NCI-H510A treated with DMSO at 0.1 percent for 48 hours (cell line): Measurements from ENCODE around the gene MRM2.

Experiments used
- DNase-seq: peaks from one replicate; lab custom pipeline; 2025; lab: John Stamatoyannopoulos, UW

The MRM2 gene

GRCh38 chr7:2247141-2247995 is 5.4 kb upstream of the MRM2 start:
- DNase-seq = peak; percentile 15

- no peak for DNase-seq
Observed at GRCh38 chr7:2245883-2246675, 4.1 kb upstream of the MRM2 start.

GRCh38 chr7:2244404-2244995 is 2.5 kb upstream of the MRM2 start:
- no peak for DNase-seq

- DNase-seq = no peak
Observed at GRCh38 chr7:2243458-2243857, 1.5 kb upstream of the MRM2 start.

GRCh38 chr7:2242541-2243429 is 780 bp upstream of the MRM2 start:
- DNase-seq = peak; percentile 65

GRCh38 chr7:2239242-2239641 is 2.8 kb downstream of the MRM2 start:
- no peak for DNase-seq

- peak; percentile 80 for DNase-seq
Observed at GRCh38 chr7:2237109-2237602, 4.8 kb downstream of the MRM2 start.

- no peak for DNase-seq
Observed at GRCh38 chr7:2233926-2234325, 8.1 kb downstream of the MRM2 start.

GRCh38 chr7:2232766-2233520 is 9.1 kb downstream of the MRM2 start, which contains the start of gene MAD1L1:
Gene MAD1L1, minus strand, starts transcription at chr7:2232945. Its CDS starts 2,812 bp downstream, at chr7:2230133.
- peak; percentile 88 for DNase-seq

GRCh38 chr7:2231992-2232765 is 9.8 kb downstream of the MRM2 start:
- DNase-seq = no peak

GRCh38 chr7:2230882-2231281 is 11.1 kb downstream of the MRM2 start:
- DNase-seq = no peak

GRCh38 chr7:2230226-2230625 is 11.8 kb downstream of the MRM2 start:
- no peak for DNase-seq

- DNase-seq = no peak
Observed at GRCh38 chr7:2229467-2229866, 12.5 kb downstream of the MRM2 start.

GRCh38 chr7:2228921-2229320 is 13.1 kb downstream of the MRM2 start:
- no peak for DNase-seq

- DNase-seq = no peak
Observed at GRCh38 chr7:2227699-2228098, 14.3 kb downstream of the MRM2 start.

GRCh38 chr7:2225830-2226229 is 16.2 kb downstream of the MRM2 start:
- no peak for DNase-seq

- no peak for DNase-seq
Observed at GRCh38 chr7:2225336-2225735, 16.7 kb downstream of the MRM2 start.

GRCh38 chr7:2224934-2225333 is 17.1 kb downstream of the MRM2 start:
- no peak for DNase-seq

GRCh38 chr7:2224491-2224928 is 17.5 kb downstream of the MRM2 start:
- DNase-seq = no peak

- DNase-seq = no peak
Observed at GRCh38 chr7:2223321-2223720, 18.7 kb downstream of the MRM2 start.
